Fibroblast of pulmonary artery (primary cell): ENCODE measurements around the gene EIF1.
"Not testable (repeated sequence)": the region's sequence is repeated elsewhere in the genome, so short reads cannot be mapped to it uniquely, and the experiment has no call there.

Experiments used
- DNase-seq: peaks from one replicate; pipeline ENCODE4 v3.0.0-alpha.2; 2010; ENCODE audit warnings: low read depth
- H3K4me3 ChIP-seq: replicated peaks from 2 replicates; pipeline ENCODE4 v1.5.1; 2011; ENCODE audit warnings: low read depth, mild to moderate bottlenecking, control low read depth, low read length, moderate library complexity
- TF ChIP-seq, protein P1 (sequence below): IDR thresholded peaks from 2 replicates; pipeline ENCODE4 v1.5.1; 2011; ENCODE audit warnings: mild to moderate bottlenecking, control low read depth, low read length, inconsistent platforms; ENCODE audit errors: missing control alignments

The EIF1 gene

DNA sequence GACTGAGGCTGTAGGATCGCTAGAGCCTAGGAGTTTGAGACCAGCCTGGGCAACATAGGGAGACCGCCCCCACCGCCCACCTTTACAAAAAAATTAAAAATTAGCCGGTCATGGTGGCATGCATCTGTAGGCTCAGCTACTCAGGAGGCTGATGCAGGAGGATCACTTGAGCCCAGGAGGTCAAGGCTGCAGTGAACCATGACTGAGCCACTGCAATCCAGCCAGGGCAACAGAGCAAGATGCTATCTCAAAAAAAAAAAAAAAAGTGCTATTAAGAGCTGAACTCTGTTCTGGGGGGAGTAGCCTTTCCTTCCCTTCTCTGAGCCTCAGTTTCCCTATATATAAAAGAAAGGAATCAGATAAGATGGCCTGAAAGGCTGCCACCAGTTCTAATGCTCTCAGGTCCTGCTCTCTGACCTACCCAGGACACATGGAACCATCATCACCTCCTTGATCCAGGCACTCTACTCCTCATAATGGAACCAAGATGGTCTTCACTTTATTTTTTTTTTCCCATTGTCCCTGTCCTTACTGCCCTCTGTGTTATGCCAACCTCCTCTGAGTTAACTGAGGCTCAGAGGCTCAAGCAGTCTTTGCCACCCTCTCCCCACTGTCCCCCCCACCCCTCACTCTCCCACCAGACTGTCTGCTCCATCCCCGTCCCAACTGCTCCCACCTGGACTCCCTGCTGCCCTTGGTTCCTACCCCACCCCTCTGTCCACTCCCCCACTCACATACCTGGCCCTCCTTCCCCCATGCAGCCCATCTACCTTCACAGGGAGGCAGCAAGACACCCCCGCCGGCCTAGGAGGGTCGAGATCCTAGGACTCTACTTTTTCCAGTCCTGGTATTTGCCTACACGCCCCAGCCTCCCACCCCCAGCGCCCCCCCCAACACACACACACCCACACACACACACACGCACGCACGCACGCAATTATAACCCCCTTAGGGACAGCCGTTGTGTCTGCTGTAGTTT lies 23.8 kb upstream of the EIF1 start:
- no peak for DNase-seq
- TF ChIP-seq, protein P1, sequence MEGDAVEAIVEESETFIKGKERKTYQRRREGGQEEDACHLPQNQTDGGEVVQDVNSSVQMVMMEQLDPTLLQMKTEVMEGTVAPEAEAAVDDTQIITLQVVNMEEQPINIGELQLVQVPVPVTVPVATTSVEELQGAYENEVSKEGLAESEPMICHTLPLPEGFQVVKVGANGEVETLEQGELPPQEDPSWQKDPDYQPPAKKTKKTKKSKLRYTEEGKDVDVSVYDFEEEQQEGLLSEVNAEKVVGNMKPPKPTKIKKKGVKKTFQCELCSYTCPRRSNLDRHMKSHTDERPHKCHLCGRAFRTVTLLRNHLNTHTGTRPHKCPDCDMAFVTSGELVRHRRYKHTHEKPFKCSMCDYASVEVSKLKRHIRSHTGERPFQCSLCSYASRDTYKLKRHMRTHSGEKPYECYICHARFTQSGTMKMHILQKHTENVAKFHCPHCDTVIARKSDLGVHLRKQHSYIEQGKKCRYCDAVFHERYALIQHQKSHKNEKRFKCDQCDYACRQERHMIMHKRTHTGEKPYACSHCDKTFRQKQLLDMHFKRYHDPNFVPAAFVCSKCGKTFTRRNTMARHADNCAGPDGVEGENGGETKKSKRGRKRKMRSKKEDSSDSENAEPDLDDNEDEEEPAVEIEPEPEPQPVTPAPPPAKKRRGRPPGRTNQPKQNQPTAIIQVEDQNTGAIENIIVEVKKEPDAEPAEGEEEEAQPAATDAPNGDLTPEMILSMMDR, result no peak
- peak overlapping the region; percentile 53 for H3K4me3 ChIP-seq

DNA sequence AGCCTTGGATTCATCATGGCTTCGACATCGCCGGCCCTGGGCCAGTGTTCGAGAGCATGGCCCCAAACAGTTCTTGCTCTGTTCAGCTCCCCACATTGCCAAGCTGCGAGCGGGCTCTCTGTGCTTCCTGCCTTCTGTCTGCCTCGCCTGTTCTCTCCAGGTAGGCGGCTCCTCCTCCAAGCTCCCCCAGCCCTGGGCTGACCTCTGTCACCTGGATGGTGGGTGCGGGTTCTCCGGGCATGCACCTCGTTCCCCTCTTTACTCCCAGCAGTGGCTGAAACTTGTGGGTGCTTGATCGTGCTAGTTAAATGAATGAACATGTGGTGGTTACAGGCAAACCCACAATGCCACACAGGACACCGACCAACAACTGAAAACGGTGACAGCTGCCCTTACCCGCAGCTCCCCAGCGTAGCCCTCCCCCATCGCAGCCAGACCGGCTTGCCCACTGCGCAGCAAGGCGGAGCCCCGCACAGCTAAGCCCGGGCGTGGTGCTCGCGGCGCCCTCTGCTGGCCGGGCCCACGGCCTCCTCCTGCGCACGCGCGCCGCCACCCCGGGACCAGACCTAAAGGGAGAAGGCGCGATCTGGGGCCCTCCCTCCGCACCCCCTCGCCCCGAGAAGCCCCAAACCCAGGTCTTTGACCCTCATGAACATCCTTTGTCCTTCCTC lies 23.0 kb upstream of the EIF1 start:
- DNase-seq, result peak; percentile 81
- TF ChIP-seq, protein P1, result peak; percentile 50
- H3K4me3 ChIP-seq, result peak overlapping the region; percentile 53

DNA sequence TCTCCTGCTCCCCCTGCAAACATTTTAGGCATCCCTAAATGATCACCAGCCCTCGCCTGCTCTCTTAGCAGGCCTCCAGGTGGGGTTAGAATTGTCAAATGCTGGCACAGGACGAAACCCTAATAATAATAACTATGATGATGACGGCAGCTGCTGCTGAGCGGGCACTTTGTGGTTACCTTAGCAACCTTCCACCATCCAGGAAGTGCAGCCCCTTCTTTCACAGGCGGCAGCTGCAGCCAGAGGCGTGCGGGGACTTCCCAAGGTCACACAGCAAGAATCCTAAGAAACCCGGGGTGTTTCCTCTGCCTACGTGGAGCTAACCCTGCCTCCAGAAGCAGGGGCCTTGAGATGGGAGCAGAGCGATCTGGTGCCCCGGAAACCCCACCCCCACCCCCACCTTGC lies 22.4 kb upstream of the EIF1 start:
- peak; percentile 59 for DNase-seq
- TF ChIP-seq, protein P1, result no peak
- peak overlapping the region; percentile 24 for H3K4me3 ChIP-seq

DNA sequence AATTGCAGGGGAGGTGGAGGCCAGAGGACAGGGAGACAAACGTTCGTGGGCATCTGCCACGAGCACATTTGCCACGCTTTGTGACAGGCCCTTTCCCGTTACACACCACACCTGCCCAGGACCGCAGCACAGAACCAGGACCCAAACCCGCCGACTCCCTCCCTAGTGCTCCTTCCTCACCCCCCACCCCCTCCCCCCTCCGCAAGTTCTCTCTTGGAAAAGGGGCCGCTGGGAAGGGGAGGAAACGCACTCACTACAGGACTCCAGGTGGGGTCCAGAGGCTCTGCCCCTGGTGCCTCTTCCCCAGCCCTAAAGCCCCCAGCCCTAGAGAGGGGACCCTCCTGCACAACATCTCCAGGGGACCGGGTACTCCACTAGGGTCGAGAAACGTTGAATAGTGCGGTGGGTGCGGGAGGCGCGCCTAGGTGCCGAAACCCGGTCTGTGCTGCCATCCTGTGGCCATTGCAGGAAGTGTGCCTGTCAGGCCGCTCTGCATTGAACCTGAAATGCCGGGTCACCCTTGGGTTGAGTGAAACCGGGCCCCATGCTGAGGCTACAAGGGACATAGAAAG lies 21.9 kb upstream of the EIF1 start:
- DNase-seq, result peak; percentile 75

DNA sequence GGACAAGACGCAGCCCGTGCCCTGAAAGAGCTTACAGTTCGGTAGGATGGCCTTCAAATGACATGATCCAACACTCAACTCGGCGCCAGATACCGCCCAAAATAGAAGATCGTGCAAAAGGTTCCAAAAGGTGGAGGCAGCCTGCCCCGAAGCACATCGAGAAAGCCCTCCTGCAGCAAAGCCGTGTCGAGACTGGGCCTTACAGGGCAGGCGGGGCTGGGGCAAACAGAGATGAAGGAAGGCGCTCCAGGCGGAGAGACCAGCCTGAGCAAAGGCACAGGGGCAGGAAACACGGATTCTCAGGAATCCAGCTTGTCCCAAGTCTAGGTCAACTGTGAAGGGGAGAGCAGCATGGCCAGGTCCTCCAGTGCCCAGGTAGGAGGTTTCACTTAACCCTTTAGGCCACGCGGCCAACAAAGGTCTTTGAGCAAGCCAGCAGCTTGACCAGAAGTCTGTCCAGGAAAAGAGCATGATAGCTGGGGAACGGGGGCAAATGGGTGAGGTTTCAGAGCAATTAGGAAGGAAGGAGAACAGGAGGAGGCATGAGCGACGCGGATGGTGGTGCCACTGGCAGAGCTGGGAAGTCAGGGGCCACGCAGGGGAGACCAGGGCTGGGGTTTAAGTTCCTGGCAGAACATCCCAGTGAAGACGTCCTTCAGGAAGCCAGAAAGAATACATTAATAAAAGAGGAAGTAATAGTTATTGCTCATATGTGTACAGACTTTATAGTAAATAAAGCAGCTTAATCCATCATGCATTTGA lies 21.2 kb upstream of the EIF1 start:
- TF ChIP-seq, protein P1, result no peak
- no peak overlapping the region for H3K4me3 ChIP-seq
- DNase-seq, result no peak

More for the DNA sequence above, 21.9 kb upstream of the EIF1 start:
- peak overlapping the region; percentile 47 for H3K4me3 ChIP-seq
- TF ChIP-seq, protein P1, result peak; percentile 88

DNA sequence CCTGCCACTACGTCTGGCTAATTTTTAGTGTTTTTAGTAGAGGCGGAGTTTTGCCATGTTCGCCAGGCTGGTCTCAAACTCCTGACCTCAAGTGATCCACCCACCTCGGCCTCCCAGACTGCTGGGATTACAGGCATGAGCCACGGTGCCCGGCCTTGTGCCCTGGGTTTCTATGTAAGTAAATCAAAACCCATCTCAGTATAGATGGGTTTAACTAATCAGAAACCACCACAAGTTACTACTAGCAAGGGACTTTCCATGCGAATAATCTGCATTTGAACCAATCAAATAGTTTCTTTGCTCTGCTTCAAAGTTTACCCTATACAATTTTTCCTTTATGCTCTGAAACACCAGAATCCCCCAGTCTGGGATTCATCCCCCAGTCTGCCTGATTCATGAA lies 16.5 kb upstream of the EIF1 start:
- TF ChIP-seq, protein P1, result no peak
- H3K4me3 ChIP-seq, result no peak overlapping the region
- DNase-seq, result no peak

DNA sequence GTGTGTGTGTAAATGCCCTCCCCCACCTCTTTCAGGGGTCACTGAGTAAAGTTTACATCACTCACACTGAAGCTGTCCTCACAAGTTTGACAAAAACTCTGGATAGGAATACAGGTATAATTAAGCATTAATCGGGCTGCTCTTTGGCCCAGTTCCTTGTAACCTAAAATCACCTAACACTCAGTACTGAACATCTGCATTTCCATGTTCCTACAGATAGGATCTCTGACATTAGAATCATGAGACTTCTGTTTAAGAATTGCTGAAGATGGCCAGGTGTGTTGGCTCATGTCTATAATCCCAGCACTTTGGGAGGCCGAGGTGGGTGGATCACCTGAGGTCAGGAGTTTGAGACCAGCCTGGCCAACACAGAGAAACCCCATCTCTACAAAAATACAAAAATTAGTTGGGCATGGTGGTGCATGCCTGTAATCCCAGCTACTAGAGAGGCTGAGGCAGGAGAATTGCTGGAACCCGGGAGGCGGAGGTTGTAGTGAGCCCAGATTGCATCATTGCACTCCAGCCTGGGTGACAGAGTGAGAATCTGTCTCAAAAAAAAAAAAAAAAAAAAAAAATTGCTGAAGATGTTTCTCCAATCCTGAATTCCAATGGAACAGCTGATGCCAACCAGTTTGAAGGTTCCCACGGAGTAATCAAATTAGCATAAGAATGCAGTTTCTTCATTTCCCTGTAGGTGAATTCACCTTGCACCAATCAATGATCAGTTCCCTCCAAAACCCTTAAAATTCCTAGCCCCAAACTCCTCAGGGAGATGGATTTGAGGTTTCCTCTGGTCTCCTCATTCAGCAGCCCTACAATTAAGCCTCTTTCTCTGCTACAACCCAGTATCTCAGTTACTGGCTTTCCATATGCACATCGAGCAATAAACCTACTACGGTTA lies 13.3 kb upstream of the EIF1 start:
- not testable (repeated sequence) for H3K4me3 ChIP-seq, DNase-seq
